ENCODE results near the gene RNF180.

Gene RNF180

DNA sequence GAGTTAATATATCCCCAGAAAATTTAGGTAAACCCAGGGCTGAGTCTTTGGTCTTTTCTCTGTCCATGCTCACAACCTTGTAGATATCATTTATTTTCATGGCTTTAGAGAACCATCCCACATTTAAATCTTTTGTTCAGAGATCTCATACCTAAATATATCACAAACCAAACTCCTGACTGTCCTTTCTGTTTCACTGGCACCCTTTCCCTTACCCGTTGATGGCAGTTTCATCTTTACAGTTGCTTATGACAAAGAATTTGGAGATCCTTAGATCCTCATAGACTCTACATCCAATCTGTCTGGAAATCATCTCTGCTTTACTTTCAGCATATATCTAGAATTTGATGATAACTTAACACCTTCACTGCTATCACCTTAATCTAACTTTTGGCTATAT, 19.2 kb downstream of the RNF180 start:
- no peaks in the 10 kb centered on the region for H3K36me3 ChIP-seq (ENCODE audit: insufficient read depth, low read length)
- TF ChIP-seq POLR2AphosphoS5 (IDR thresholded peaks at IDR 0.05; ENCODE audit: borderline replicate concordance, low read depth, low read length), result no peak
- no peak for TF ChIP-seq FOXP2 (optimal IDR thresholded peaks at IDR 0.05; ENCODE audit: control extremely low read depth, extremely low read length, insufficient read depth)
- no peak for TF ChIP-seq EZH2 (IDR thresholded peaks at IDR 0.05)
- H3K9me3 ChIP-seq (ENCODE audit: low read depth, low read length), result no peaks in the 10 kb centered on the region
- no peak for DNase-seq (ENCODE audit: low read depth, low spot score)
- no peak overlapping the region for H3K4me3 ChIP-seq
- H3K9ac ChIP-seq (ENCODE audit: insufficient read length), result no peak overlapping the region
- H3K27ac ChIP-seq, result no peak overlapping the region

- Histone ChIP-seq H3K36me3 (ENCODE audit: insufficient read depth, low read length) (no peaks in the 10 kb centered on the region), H3K4me3 (no peak overlapping the region), H3K9ac (ENCODE audit: insufficient read length) (no peak overlapping the region), H3K9me3 (ENCODE audit: low read depth, low read length) (no peaks in the 10 kb centered on the region), H3K27ac (no peak overlapping the region)
- TF ChIP-seq FOXP2 (optimal IDR thresholded peaks at IDR 0.05; ENCODE audit: control extremely low read depth, extremely low read length, insufficient read depth), result no peak
- no peak for TF ChIP-seq POLR2AphosphoS5 (IDR thresholded peaks at IDR 0.05; ENCODE audit: borderline replicate concordance, low read depth, low read length)
- no peak for TF ChIP-seq EZH2 (IDR thresholded peaks at IDR 0.05)
- DNase-seq (ENCODE audit: low read depth, low spot score), result no peak
Measured at GRCh38 chr5:64188776-64189175, 23.1 kb downstream of the RNF180 start.

- Histone ChIP-seq H3K4me3 (no peak overlapping the region), H3K36me3 (ENCODE audit: insufficient read depth, low read length) (no peaks in the 10 kb centered on the region), H3K9me3 (ENCODE audit: low read depth, low read length) (no peaks in the 10 kb centered on the region), H3K27ac (no peak overlapping the region), H3K9ac (ENCODE audit: insufficient read length) (no peak overlapping the region)
- TF ChIP-seq EZH2 (IDR thresholded peaks at IDR 0.05), result no peak
- no peak for TF ChIP-seq FOXP2 (optimal IDR thresholded peaks at IDR 0.05; ENCODE audit: control extremely low read depth, extremely low read length, insufficient read depth)
- no peak for TF ChIP-seq POLR2AphosphoS5 (IDR thresholded peaks at IDR 0.05; ENCODE audit: borderline replicate concordance, low read depth, low read length)
- no peak for DNase-seq (ENCODE audit: low read depth, low spot score)
Measured at GRCh38 chr5:64190562-64191306, 25.1 kb downstream of the RNF180 start.

- Histone ChIP-seq H3K27ac (no peak overlapping the region), H3K4me3 (no peak overlapping the region), H3K9ac (ENCODE audit: insufficient read length) (no peak overlapping the region), H3K36me3 (ENCODE audit: insufficient read depth, low read length) (no peaks in the 10 kb centered on the region), H3K9me3 (ENCODE audit: low read depth, low read length) (no peaks in the 10 kb centered on the region)
- no peak for DNase-seq (ENCODE audit: low read depth, low spot score)
- TF ChIP-seq EZH2 (IDR thresholded peaks at IDR 0.05) (no peak), POLR2AphosphoS5 (IDR thresholded peaks at IDR 0.05; ENCODE audit: borderline replicate concordance, low read depth, low read length) (no peak), FOXP2 (optimal IDR thresholded peaks at IDR 0.05; ENCODE audit: control extremely low read depth, extremely low read length, insufficient read depth) (no peak)
Measured at GRCh38 chr5:64195981-64196380, 30.3 kb downstream of the RNF180 start.

DNA sequence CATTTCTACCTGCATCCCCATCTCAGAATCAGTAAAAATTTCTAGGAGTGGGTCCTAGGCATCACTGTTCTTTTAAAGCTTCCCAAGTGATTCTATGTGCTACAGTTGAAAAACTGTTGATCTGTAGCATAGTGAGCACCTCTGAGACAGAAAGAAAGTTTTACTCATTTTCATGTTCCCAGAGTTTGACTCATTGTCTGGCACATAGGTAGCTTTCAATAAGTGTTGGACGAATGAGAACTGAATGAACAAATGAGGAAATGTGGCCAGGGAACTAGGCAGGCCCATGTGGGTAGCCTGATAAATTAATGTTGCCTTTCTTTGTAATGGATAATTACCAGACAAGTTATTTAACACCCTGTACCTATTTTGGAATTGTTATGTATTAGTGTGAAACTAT, 33.8 kb downstream of the RNF180 start:
- no peak overlapping the region for H3K4me3 ChIP-seq
- no peak for TF ChIP-seq POLR2AphosphoS5 (IDR thresholded peaks at IDR 0.05; ENCODE audit: borderline replicate concordance, low read depth, low read length)
- no peak for TF ChIP-seq FOXP2 (optimal IDR thresholded peaks at IDR 0.05; ENCODE audit: control extremely low read depth, extremely low read length, insufficient read depth)
- TF ChIP-seq EZH2 (IDR thresholded peaks at IDR 0.05), result no peak
- H3K9ac ChIP-seq (ENCODE audit: insufficient read length), result no peak overlapping the region
- no peaks in the 10 kb centered on the region for H3K9me3 ChIP-seq (ENCODE audit: low read depth, low read length)
- H3K36me3 ChIP-seq (ENCODE audit: insufficient read depth, low read length), result no peaks in the 10 kb centered on the region
- no peak for DNase-seq (ENCODE audit: low read depth, low spot score)
- H3K27ac ChIP-seq, result no peak overlapping the region

GRCh38 chr5:64201996-64202395, 36.4 kb downstream of the RNF180 start:
- no peak for DNase-seq (ENCODE audit: low read depth, low spot score)
- no peak overlapping the region for H3K9ac ChIP-seq (ENCODE audit: insufficient read length)
- H3K27ac ChIP-seq, result no peak overlapping the region
- TF ChIP-seq FOXP2 (optimal IDR thresholded peaks at IDR 0.05; ENCODE audit: control extremely low read depth, extremely low read length, insufficient read depth), result no peak
- no peak overlapping the region for H3K4me3 ChIP-seq
- H3K36me3 ChIP-seq (ENCODE audit: insufficient read depth, low read length), result no peaks in the 10 kb centered on the region
- no peaks in the 10 kb centered on the region for H3K9me3 ChIP-seq (ENCODE audit: low read depth, low read length)

- DNase-seq (ENCODE audit: low read depth, low spot score), result no peak
- no peaks in the 10 kb centered on the region for H3K9me3 ChIP-seq (ENCODE audit: low read depth, low read length)
- H3K27ac ChIP-seq, result no peak overlapping the region
- no peaks in the 10 kb centered on the region for H3K36me3 ChIP-seq (ENCODE audit: insufficient read depth, low read length)
- H3K4me3 ChIP-seq, result no peak overlapping the region
- no peak for TF ChIP-seq POLR2AphosphoS5 (IDR thresholded peaks at IDR 0.05; ENCODE audit: borderline replicate concordance, low read depth, low read length)
- no peak overlapping the region for H3K9ac ChIP-seq (ENCODE audit: insufficient read length)
Measured at GRCh38 chr5:64206653-64207052, 41.0 kb downstream of the RNF180 start.

GRCh38 chr5:64207978-64208377, 42.3 kb downstream of the RNF180 start:
- Histone ChIP-seq H3K9me3 (ENCODE audit: low read depth, low read length) (no peaks in the 10 kb centered on the region), H3K9ac (ENCODE audit: insufficient read length) (no peak overlapping the region), H3K4me3 (no peak overlapping the region), H3K36me3 (ENCODE audit: insufficient read depth, low read length) (no peaks in the 10 kb centered on the region), H3K27ac (no peak overlapping the region)
- TF ChIP-seq POLR2AphosphoS5 (IDR thresholded peaks at IDR 0.05; ENCODE audit: borderline replicate concordance, low read depth, low read length) (no peak), FOXP2 (optimal IDR thresholded peaks at IDR 0.05; ENCODE audit: control extremely low read depth, extremely low read length, insufficient read depth) (no peak), EZH2 (IDR thresholded peaks at IDR 0.05) (no peak)
- no peak for DNase-seq (ENCODE audit: low read depth, low spot score)

- Histone ChIP-seq H3K36me3 (ENCODE audit: insufficient read depth, low read length) (no peaks in the 10 kb centered on the region), H3K9ac (ENCODE audit: insufficient read length) (no peak overlapping the region), H3K9me3 (ENCODE audit: low read depth, low read length) (no peaks in the 10 kb centered on the region), H3K4me3 (no peak overlapping the region), H3K27ac (no peak overlapping the region)
- no peak for DNase-seq (ENCODE audit: low read depth, low spot score)
- TF ChIP-seq FOXP2 (optimal IDR thresholded peaks at IDR 0.05; ENCODE audit: control extremely low read depth, extremely low read length, insufficient read depth), result no peak
- no peak for TF ChIP-seq EZH2 (IDR thresholded peaks at IDR 0.05)
- TF ChIP-seq POLR2AphosphoS5 (IDR thresholded peaks at IDR 0.05; ENCODE audit: borderline replicate concordance, low read depth, low read length), result no peak
Measured at GRCh38 chr5:64209353-64209752, 43.7 kb downstream of the RNF180 start.
